Endodermal cell (in vitro differentiated cells): ENCODE measurements around the gene ACOX1. TPM values are rescaled to one million over a fixed set of nuclear protein-coding genes. Genes with fewer than 3 reads are reported as not detected.

Experiments used
- DNase-seq: peaks from one replicate; pipeline ENCODE4 v3.0.0-alpha.2; 2017
- H3K27ac ChIP-seq: 2 replicates; pipeline ENCODE4 v1.5.1; 2013; ENCODE audit warnings: mild to moderate bottlenecking, low read depth, low read length, moderate library complexity
- H3K27me3 ChIP-seq: 2 replicates; pipeline ENCODE4 v1.6.1; 2013; ENCODE audit warnings: mild to moderate bottlenecking, low read length, moderate library complexity; ENCODE audit not compliant: insufficient read depth, control insufficient read depth, poor library complexity, severe bottlenecking
- H3K36me3 ChIP-seq: 2 replicates; pipeline ENCODE4 v1.7.0; 2013; ENCODE audit warnings: mild to moderate bottlenecking, low read length, moderate library complexity; ENCODE audit not compliant: control insufficient read depth, insufficient read depth
- H3K4me1 ChIP-seq: one replicate; pipeline ENCODE4 v1.7.0; 2013; ENCODE audit warnings: low read length; ENCODE audit not compliant: control insufficient read depth, insufficient read depth
- H3K4me3 ChIP-seq: 2 replicates; pipeline ENCODE4 v1.5.1; 2013; ENCODE audit warnings: mild to moderate bottlenecking, low read length, moderate library complexity
- H3K9ac ChIP-seq: 2 replicates; pipeline ENCODE4 v1.6.1; 2013; ENCODE audit warnings: mild to moderate bottlenecking, low read length, moderate library complexity; ENCODE audit not compliant: poor library complexity, severe bottlenecking; ENCODE audit errors: extremely low read depth
- H3K9me3 ChIP-seq: 2 replicates; pipeline ENCODE4 v1.6.1; 2013; ENCODE audit warnings: mild to moderate bottlenecking, low read length, moderate library complexity; ENCODE audit not compliant: control insufficient read depth
- H3K27ac Mint-ChIP-seq: 2 replicates; pipeline ENCODE4 v1.8.0; 2020; ENCODE audit warnings: mixed read lengths
- H3K27me3 Mint-ChIP-seq: 2 replicates; pipeline ENCODE4 v1.8.0; 2021; ENCODE audit warnings: mild to moderate bottlenecking, mixed read lengths; ENCODE audit not compliant: insufficient read depth
- H3K36me3 Mint-ChIP-seq: 2 replicates; pipeline ENCODE4 v1.8.0; 2020; ENCODE audit warnings: low read depth, mixed read lengths
- H3K4me1 Mint-ChIP-seq: 2 replicates; pipeline ENCODE4 v1.8.0; 2020; ENCODE audit warnings: mixed read lengths
- H3K4me3 Mint-ChIP-seq: 2 replicates; pipeline ENCODE4 v1.8.0; 2020; ENCODE audit warnings: mild to moderate bottlenecking, moderate library complexity, mixed read lengths
- H3K9me3 Mint-ChIP-seq: 2 replicates; pipeline ENCODE4 v1.8.0; 2020; ENCODE audit warnings: mild to moderate bottlenecking, mixed read lengths
- WGBS, 2 experiments: methylation state at CpG; one replicate each; pipeline versions ENCODE4 v1.1.5 to v1.1.7; 2013; ENCODE audit warnings: missing lambda C conversion rate in 2 of 2, mixed read lengths in 1 of 2; ENCODE audit not compliant: insufficient coverage in 1 of 2, insufficient read length in 1 of 2; 5-methylcytosine and 5-hydroxymethylcytosine counted together
- total RNA-seq, 2 donors: library from RNA; stranded (reverse); fragmentation: NEBNext Ultra II Directional in 1 of 2; extraction: Animal tissue kit (Norgen Biotek cat#: 25700) in 1 of 2; gene quantifications; 2 replicates in 1 of 2; 3 replicates in 1 of 2; pipeline ENCODE4 v1.2.1, GENCODE V29; 2021
- TF ChIP-seq, protein P1 (sequence below): fragments of 200-600 bp; sonication (generic); conservative IDR thresholded peaks from 2 replicates; pipeline ENCODE4 v1.5.0; 2021; ENCODE audit warnings: antibody characterized with exemption, mild to moderate bottlenecking

ACOX1 gene
- total RNA-seq, 2 donors from 2014 or later = 28.6 to 37.1 TPM

DNA sequence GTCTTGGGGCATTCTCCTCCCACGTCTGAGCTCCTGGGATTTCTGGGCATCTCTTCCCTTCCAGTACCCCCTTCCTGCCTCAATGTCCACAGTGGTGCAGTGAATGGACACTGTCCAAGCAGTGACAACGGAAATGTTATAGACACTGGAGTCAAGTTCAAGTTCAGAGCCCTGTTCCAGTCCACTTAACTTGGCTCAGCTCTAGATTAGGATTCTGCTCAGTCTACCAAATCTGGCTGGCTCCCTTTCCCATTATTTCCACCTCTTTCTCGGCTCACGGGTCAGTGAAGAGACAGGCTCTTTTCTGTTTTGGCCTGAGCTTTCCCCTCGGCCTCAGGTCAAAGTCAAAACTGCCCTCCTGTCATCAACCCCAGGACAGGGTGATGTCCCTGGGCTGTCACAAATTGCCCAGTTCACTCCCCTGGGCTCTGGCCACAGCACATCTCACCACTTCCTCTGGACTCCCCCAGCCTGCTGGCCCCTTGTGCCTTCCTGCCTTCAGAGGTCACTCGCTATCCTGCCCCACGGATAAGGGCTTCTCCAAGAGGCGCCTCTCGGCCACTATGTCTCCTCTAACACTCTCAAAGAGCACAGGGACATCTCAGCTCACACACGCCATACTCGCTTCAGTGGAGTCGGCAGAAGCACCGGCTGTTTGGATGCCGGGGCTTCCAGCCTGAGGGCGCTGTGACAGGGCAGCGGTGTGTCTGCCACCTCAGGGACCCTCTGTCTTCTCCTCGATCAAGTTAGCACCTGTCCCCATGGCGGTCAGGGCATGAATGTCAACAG, 56.6 kb downstream of the ACOX1 start:
- Mint-ChIP-seq H3K36me3 (peaks cover 18% of the 10 kb centered on the region), H3K9me3 (no peaks in the 10 kb centered on the region), H3K27ac (no peak overlapping the region), H3K27me3 (no peaks in the 10 kb centered on the region), H3K4me1 (no peaks in the 10 kb centered on the region), H3K4me3 (no peak overlapping the region)
- Histone ChIP-seq H3K4me3 (no peak overlapping the region), H3K27ac (no peak overlapping the region), H3K4me1 (no peaks in the 10 kb centered on the region), H3K27me3 (no peaks in the 10 kb centered on the region), H3K36me3 (peaks cover 11% of the 10 kb centered on the region), H3K9me3 (no peaks in the 10 kb centered on the region), H3K9ac (no peak overlapping the region)
- 95 to 96% methylated on average over 13 to 18 of the region's 18 CpGs for WGBS, 2 experiments
- TF ChIP-seq, protein P1, sequence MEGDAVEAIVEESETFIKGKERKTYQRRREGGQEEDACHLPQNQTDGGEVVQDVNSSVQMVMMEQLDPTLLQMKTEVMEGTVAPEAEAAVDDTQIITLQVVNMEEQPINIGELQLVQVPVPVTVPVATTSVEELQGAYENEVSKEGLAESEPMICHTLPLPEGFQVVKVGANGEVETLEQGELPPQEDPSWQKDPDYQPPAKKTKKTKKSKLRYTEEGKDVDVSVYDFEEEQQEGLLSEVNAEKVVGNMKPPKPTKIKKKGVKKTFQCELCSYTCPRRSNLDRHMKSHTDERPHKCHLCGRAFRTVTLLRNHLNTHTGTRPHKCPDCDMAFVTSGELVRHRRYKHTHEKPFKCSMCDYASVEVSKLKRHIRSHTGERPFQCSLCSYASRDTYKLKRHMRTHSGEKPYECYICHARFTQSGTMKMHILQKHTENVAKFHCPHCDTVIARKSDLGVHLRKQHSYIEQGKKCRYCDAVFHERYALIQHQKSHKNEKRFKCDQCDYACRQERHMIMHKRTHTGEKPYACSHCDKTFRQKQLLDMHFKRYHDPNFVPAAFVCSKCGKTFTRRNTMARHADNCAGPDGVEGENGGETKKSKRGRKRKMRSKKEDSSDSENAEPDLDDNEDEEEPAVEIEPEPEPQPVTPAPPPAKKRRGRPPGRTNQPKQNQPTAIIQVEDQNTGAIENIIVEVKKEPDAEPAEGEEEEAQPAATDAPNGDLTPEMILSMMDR = no peak
- no peak for DNase-seq

GRCh38 chr17:75921596-75921995, 57.4 kb downstream of the ACOX1 start:
- Histone ChIP-seq H3K36me3 (peaks cover 11% of the 10 kb centered on the region), H3K27ac (no peak overlapping the region), H3K4me1 (no peaks in the 10 kb centered on the region), H3K9ac (no peak overlapping the region), H3K27me3 (no peaks in the 10 kb centered on the region), H3K4me3 (no peak overlapping the region), H3K9me3 (no peaks in the 10 kb centered on the region)
- Mint-ChIP-seq H3K9me3 (no peaks in the 10 kb centered on the region), H3K27me3 (no peaks in the 10 kb centered on the region), H3K4me3 (no peak overlapping the region), H3K27ac (no peak overlapping the region), H3K4me1 (no peaks in the 10 kb centered on the region), H3K36me3 (peaks cover 18% of the 10 kb centered on the region)
- TF ChIP-seq, protein P1 = no peak
- no peak for DNase-seq
- WGBS, 2 experiments = 92 to 93% methylated on average over 9 to 15 of the region's 15 CpGs

- no peak overlapping the region for H3K9ac ChIP-seq
- H3K4me1 ChIP-seq = no peaks in the 10 kb centered on the region
- H3K36me3 ChIP-seq = no peaks in the 10 kb centered on the region
- no peaks in the 10 kb centered on the region for H3K9me3 ChIP-seq
- H3K27ac Mint-ChIP-seq = no peak overlapping the region
- peaks cover 22% of the 10 kb centered on the region for H3K36me3 Mint-ChIP-seq
- no peaks in the 10 kb centered on the region for H3K27me3 Mint-ChIP-seq
- H3K4me1 Mint-ChIP-seq = no peaks in the 10 kb centered on the region
- no peak overlapping the region for H3K27ac ChIP-seq
- H3K4me3 ChIP-seq = no peak overlapping the region
- TF ChIP-seq, protein P1 = no peak
- 89 to 94% methylated on average over 6 to 11 of the region's 11 CpGs for WGBS, 2 experiments
- DNase-seq = no peak
- H3K9me3 Mint-ChIP-seq = no peaks in the 10 kb centered on the region
- no peak overlapping the region for H3K4me3 Mint-ChIP-seq
- H3K27me3 ChIP-seq = no peaks in the 10 kb centered on the region
Observed at GRCh38 chr17:75920045-75920560, 58.9 kb downstream of the ACOX1 start.
